ENCODE results near the gene RNH1. TPM values are rescaled to one million over a fixed set of nuclear protein-coding genes. Genes with fewer than 3 reads are reported as not detected.

The RNH1 gene
- total RNA-seq, 2 donors from 2014 or later: 185 to 248 TPM

- Histone ChIP-seq H3K27me3 (no peaks in the 10 kb centered on the region), H3K27ac (peak overlapping the region in 1 of 2 donors; percentile 37), H3K4me1 (peaks cover 0 to 40% of the 10 kb centered on the region in 2 donors), H3K36me3 (peaks cover 20% of the 10 kb centered on the region), H3K4me3 (no peak overlapping the region), H3K9me3 (no peaks in the 10 kb centered on the region)
- TF ChIP-seq CTCF (IDR thresholded peaks at IDR 0.05): no peak
- DNase-seq (ENCODE audit: low spot score): no peak
Measured at GRCh38 chr11:456533-456932, 50.5 kb downstream of the RNH1 start.

GRCh38 chr11:455566-456147, 51.4 kb downstream of the RNH1 start:
- no peaks in the 10 kb centered on the region for H3K27me3 ChIP-seq
- peak overlapping the region; percentile 41 to 54 for H3K27ac ChIP-seq
- H3K4me1 ChIP-seq: peaks cover 0 to 40% of the 10 kb centered on the region in 2 donors
- H3K36me3 ChIP-seq: peaks cover 20% of the 10 kb centered on the region
- TF ChIP-seq CTCF (IDR thresholded peaks at IDR 0.05): no peak
- H3K9me3 ChIP-seq: no peaks in the 10 kb centered on the region
- DNase-seq (ENCODE audit: low spot score): no peak
- H3K4me3 ChIP-seq: no peak overlapping the region

GRCh38 chr11:454801-455565, 52.1 kb downstream of the RNH1 start:
- Histone ChIP-seq H3K4me1 (peaks cover 0 to 34% of the 10 kb centered on the region in 2 donors), H3K4me3 (no peak overlapping the region), H3K27me3 (no peaks in the 10 kb centered on the region), H3K9me3 (no peaks in the 10 kb centered on the region), H3K36me3 (peaks cover 16% of the 10 kb centered on the region), H3K27ac (peak overlapping the region; percentile 41 to 54)
- TF ChIP-seq CTCF (IDR thresholded peaks at IDR 0.05): no peak
- DNase-seq (ENCODE audit: low spot score): no peak

GRCh38 chr11:454043-454442, 53.0 kb downstream of the RNH1 start:
- H3K27ac ChIP-seq: no peak overlapping the region
- H3K36me3 ChIP-seq: peaks cover 16% of the 10 kb centered on the region
- no peak for DNase-seq (ENCODE audit: low spot score)
- no peak for TF ChIP-seq CTCF (IDR thresholded peaks at IDR 0.05)
- H3K9me3 ChIP-seq: no peaks in the 10 kb centered on the region
- no peak overlapping the region for H3K4me3 ChIP-seq
- peaks cover 4 to 36% of the 10 kb centered on the region in 2 donors for H3K4me1 ChIP-seq
- no peaks in the 10 kb centered on the region for H3K27me3 ChIP-seq

GRCh38 chr11:453564-453963, 53.5 kb downstream of the RNH1 start:
- Histone ChIP-seq H3K4me3 (no peak overlapping the region), H3K27me3 (no peaks in the 10 kb centered on the region), H3K4me1 (peaks cover 4 to 41% of the 10 kb centered on the region in 2 donors), H3K9me3 (no peaks in the 10 kb centered on the region), H3K36me3 (peaks cover 16% of the 10 kb centered on the region), H3K27ac (no peak overlapping the region)
- no peak for TF ChIP-seq CTCF (IDR thresholded peaks at IDR 0.05)
- DNase-seq (ENCODE audit: low spot score): no peak

Data from right atrium auricular region (tissue), 2 donors.